ENCODE results near the gene DISC1.
"Not testable (repeated sequence)": the region's sequence is repeated elsewhere in the genome, so short reads cannot be mapped to it uniquely, and the experiment has no call there.

Gene DISC1

GRCh38 chr1:231639819-231640218 lies 13.2 kb downstream of the DISC1 start:
- DNase-seq, result no peak

GRCh38 chr1:231641444-231641843 lies 14.9 kb downstream of the DISC1 start:
- DNase-seq, result not testable (repeated sequence)

- DNase-seq, result not testable (repeated sequence)
These were observed 15.5 kb downstream of the DISC1 start for GRCh38 chr1:231642061-231642460.

GRCh38 chr1:231642618-231643017 lies 16.0 kb downstream of the DISC1 start:
- no peak for DNase-seq

- DNase-seq, result no peak
These were observed 16.7 kb downstream of the DISC1 start for GRCh38 chr1:231643071-231643934.

GRCh38 chr1:231643935-231644237 lies 17.3 kb downstream of the DISC1 start:
- DNase-seq, result no peak

- DNase-seq, result not testable (repeated sequence)
These were observed 19.0 kb downstream of the DISC1 start for GRCh38 chr1:231645634-231646033.

GRCh38 chr1:231646165-231646564 lies 19.6 kb downstream of the DISC1 start:
- DNase-seq, result not testable (repeated sequence)

- DNase-seq, result not testable (repeated sequence)
These were observed 25.2 kb downstream of the DISC1 start for GRCh38 chr1:231651621-231652260.

- DNase-seq, result no peak
These were observed 27.0 kb downstream of the DISC1 start for GRCh38 chr1:231653632-231654031.

- DNase-seq, result no peak
These were observed 30.2 kb downstream of the DISC1 start for GRCh38 chr1:231656741-231657140.

GRCh38 chr1:231658223-231658622 lies 31.6 kb downstream of the DISC1 start:
- not testable (repeated sequence) for DNase-seq

GRCh38 chr1:231660198-231660597 lies 33.6 kb downstream of the DISC1 start:
- no peak for DNase-seq

- DNase-seq, result no peak
These were observed 36.7 kb downstream of the DISC1 start for GRCh38 chr1:231663211-231663792.

- no peak for DNase-seq
These were observed 38.5 kb downstream of the DISC1 start for GRCh38 chr1:231665101-231665500.

GRCh38 chr1:231665726-231666125 lies 39.1 kb downstream of the DISC1 start:
- DNase-seq, result no peak

- no peak for DNase-seq
These were observed 39.8 kb downstream of the DISC1 start for GRCh38 chr1:231666220-231666936.

- DNase-seq, result no peak
These were observed 40.5 kb downstream of the DISC1 start for GRCh38 chr1:231666937-231667608.

- no peak for DNase-seq
These were observed 41.4 kb downstream of the DISC1 start for GRCh38 chr1:231667896-231668506.

- no peak for DNase-seq
These were observed 42.2 kb downstream of the DISC1 start for GRCh38 chr1:231668826-231669225.

GRCh38 chr1:231669864-231670621 lies 43.5 kb downstream of the DISC1 start:
- not testable (repeated sequence) for DNase-seq

- DNase-seq, result no peak
These were observed 44.2 kb downstream of the DISC1 start for GRCh38 chr1:231670755-231671154.
